ENCODE measurements around the gene FTCD. TPM values are rescaled to one million over a fixed set of nuclear protein-coding genes. Genes with fewer than 3 reads are reported as not detected.
A peak's percentile ranks its signal among the peaks of the same experiment; 100 is the strongest.
"Not testable (repeated sequence)": the region's sequence is repeated elsewhere in the genome, so short reads cannot be mapped to it uniquely, and the experiment has no call there.

FTCD gene
- total RNA-seq, 1 experiment from 2014 or later = 6.7 TPM

DNA sequence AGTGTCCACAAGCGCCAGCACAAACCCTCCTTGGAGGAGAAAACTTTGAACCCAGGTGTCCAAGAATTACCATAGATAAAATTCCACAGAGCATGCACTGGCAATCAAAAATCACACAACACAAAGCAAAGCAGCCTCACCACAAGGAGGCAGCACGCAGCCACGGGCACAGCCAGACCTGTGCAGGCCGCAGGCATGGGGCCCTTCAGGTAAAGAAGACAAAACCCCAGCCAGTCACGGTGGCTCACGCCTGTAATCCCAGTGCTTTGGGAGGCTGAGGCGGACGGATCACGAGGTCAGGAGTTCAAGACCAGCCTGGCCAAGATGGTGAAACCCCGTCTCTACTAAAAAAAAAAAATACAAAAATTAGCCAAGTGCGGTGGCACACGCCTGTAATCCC lies 8.0 kb downstream of the FTCD start:
- not testable (repeated sequence) for H4K20me1 ChIP-seq (ENCODE audit: control insufficient read depth, insufficient read depth, insufficient read length); H3K27me3 Mint-ChIP-seq (ENCODE audit: low read depth); H3T11ph ChIP-seq (ENCODE audit: low read length); H3K4ac ChIP-seq (ENCODE audit: low read depth, low read length); H3K36me3 Mint-ChIP-seq (ENCODE audit: insufficient read depth in 1 of 3, low read depth in 3 of 3); H3K4me1 ChIP-seq (ENCODE audit: insufficient read depth, low read length); H3K23ac ChIP-seq (ENCODE audit: insufficient read length, low read depth, low read length); H3K23me2 ChIP-seq (ENCODE audit: insufficient read length, low read depth, low read length, poor library complexity, severe bottlenecking); H2BK5ac ChIP-seq (ENCODE audit: insufficient read length, low read length); H3K4me2 ChIP-seq (ENCODE audit: insufficient read depth, insufficient read length, low read length); H3K14ac ChIP-seq (ENCODE audit: insufficient read depth, low read length); H3K56ac ChIP-seq (ENCODE audit: insufficient read length, low read depth, low read length); H3K79me2 ChIP-seq (ENCODE audit: insufficient read depth, low read length); H4K5ac ChIP-seq (ENCODE audit: insufficient read length, low read depth, low read length); H3K27ac Mint-ChIP-seq; H2AK5ac ChIP-seq (ENCODE audit: insufficient read length, low read length); H3K9me3 ChIP-seq (ENCODE audit: control insufficient read depth, low read depth, low read length); H3K4me3 Mint-ChIP-seq; H2BK20ac ChIP-seq (ENCODE audit: low read depth, low read length, poor library complexity, severe bottlenecking); H2BK12ac ChIP-seq (ENCODE audit: insufficient read length, low read depth, low read length); H2AFZ ChIP-seq (ENCODE audit: low read length); H3K18ac ChIP-seq (ENCODE audit: insufficient read length, low read depth, low read length); H3K9ac ChIP-seq (ENCODE audit: extremely low read depth, insufficient read length, low read length); H2BK15ac ChIP-seq (ENCODE audit: low read depth, low read length); H4K8ac ChIP-seq (replicated peaks; ENCODE audit: insufficient read length, low read depth, low read length); H3K79me1 ChIP-seq (ENCODE audit: insufficient read depth, low read depth, low read length, poor library complexity, severe bottlenecking); H3K27me3 ChIP-seq (ENCODE audit: insufficient read depth, low read length); H3K27ac ChIP-seq (ENCODE audit: insufficient read length, low read depth, low read length); H3K9me3 Mint-ChIP-seq; H2BK120ac ChIP-seq (ENCODE audit: low read depth, low read length, poor library complexity, severe bottlenecking); H4K91ac ChIP-seq (ENCODE audit: insufficient read length, low read depth, low read length)
- WGBS (ENCODE audit: extremely low coverage, insufficient read length, low lambda C conversion rate) = no CpG with 5 or more reads among the region's 12 CpGs
- peaks cover 14 to 19% of the 10 kb centered on the region in 2 experiments for H3K4me1 Mint-ChIP-seq
- DNase-seq = peak; percentile 82
- TF ChIP-seq, protein P1, sequence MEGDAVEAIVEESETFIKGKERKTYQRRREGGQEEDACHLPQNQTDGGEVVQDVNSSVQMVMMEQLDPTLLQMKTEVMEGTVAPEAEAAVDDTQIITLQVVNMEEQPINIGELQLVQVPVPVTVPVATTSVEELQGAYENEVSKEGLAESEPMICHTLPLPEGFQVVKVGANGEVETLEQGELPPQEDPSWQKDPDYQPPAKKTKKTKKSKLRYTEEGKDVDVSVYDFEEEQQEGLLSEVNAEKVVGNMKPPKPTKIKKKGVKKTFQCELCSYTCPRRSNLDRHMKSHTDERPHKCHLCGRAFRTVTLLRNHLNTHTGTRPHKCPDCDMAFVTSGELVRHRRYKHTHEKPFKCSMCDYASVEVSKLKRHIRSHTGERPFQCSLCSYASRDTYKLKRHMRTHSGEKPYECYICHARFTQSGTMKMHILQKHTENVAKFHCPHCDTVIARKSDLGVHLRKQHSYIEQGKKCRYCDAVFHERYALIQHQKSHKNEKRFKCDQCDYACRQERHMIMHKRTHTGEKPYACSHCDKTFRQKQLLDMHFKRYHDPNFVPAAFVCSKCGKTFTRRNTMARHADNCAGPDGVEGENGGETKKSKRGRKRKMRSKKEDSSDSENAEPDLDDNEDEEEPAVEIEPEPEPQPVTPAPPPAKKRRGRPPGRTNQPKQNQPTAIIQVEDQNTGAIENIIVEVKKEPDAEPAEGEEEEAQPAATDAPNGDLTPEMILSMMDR (conservative IDR thresholded peaks at IDR 0.05) = peak; percentile 80
